Central memory CD4-positive, alpha-beta T cell (primary cell): ENCODE data around the gene DYSF.

ENCODE experiments used
- DNase-seq: peaks from one replicate; pipeline ENCODE4 v3.0.0; 2022

Gene DYSF

GRCh38 chr2:71457123-71457915 is 4.0 kb downstream of the DYSF start:
- no peak for DNase-seq

- no peak for DNase-seq
These were observed 4.6 kb downstream of the DYSF start for GRCh38 chr2:71457923-71458322.

DNA sequence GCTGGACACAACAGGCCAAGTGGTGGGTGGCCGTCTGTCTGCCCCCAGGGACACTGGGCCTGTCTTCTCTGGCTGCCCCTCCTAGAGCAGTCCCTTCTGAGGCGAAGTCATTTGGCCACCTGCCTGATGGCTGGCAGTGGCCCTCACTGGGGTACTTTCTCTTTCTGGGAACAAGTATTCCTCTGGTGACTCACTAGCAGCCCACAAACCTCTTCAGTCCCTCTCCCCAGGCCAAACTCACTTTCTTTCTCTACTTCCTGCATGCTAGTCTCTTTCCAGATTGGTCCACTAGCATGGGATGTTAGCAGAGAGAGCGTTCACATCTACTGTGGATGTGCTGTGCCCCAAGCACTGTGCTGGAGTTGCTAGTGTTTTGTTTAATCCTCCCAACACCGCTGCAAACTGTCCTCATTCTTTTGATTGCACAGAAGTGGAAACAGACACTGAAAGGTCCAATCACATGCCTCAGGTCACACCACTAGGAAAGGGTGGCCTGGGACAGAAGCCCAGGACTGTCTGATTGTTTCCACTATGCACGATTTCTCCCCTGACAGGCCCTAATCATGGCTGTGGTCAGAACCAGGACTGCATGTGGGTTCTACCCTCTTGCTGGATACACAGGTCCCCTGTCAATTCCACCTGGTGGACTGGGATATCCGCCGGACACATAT is 5.2 kb downstream of the DYSF start:
- no peak for DNase-seq

GRCh38 chr2:71459084-71459431 is 5.7 kb downstream of the DYSF start:
- DNase-seq = no peak

DNA sequence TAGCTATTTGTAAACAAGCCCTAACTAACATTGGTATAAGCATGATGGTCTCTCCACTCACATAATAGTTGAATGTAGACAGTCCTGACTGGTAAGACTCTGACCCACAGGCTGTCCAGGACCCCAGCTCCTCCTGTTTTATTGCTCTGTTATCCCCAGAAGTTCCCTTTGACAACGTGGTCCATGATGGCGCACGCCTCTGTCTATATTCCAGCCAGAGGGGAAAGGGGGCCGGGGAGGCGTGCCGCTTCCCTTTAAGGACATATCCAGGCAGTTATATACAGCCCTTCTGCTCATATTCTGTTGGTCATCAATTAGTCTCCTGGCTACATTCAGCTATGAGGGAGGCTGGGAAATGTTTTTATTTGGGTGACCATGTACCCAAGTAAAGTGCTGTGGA is 6.7 kb downstream of the DYSF start:
- DNase-seq = no peak

DNA sequence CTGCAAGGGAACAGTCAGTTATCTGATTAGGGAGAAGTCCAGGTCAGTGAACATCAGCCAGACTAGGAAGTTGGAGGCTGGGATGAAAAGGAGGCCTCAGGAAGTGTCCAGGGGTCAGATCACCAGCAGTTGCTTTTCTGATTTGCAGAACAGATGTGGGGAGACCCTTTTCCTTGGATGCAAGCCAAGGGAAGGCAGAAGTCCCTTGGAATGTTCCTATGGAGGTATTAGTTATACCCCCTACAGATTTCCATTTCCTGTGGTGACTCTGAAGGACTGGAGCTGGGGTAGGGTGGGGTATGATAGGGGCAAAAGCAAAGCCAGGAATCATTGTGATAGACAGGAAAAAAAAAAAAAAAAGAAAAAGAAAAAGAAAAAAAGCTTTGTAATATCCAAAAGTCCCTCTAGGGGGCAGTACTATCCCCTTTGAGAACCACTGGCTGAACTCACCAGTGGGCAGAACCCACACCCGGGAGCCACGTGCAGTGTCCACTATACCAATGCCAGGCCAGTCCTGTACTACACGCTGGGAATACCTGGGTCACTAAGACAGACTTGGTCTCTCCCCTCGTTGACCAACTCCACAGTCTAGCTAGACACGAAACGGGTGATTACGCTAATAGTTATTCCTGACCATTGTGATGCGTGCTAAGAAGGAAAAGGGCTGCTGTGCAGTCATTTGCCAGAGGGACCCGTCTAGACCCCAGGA is 7.4 kb downstream of the DYSF start:
- DNase-seq = no peak

GRCh38 chr2:71461304-71461671 is 7.9 kb downstream of the DYSF start:
- no peak for DNase-seq

- DNase-seq = no peak
These were observed 8.8 kb downstream of the DYSF start for GRCh38 chr2:71462056-71462605.

- DNase-seq = no peak
These were observed 9.4 kb downstream of the DYSF start for GRCh38 chr2:71462641-71463341.

- no peak for DNase-seq
These were observed 9.9 kb downstream of the DYSF start for GRCh38 chr2:71463342-71463654.

- DNase-seq = no peak
These were observed 11.0 kb downstream of the DYSF start for GRCh38 chr2:71464389-71464788.

GRCh38 chr2:71465356-71465755 is 12.0 kb downstream of the DYSF start:
- DNase-seq = no peak

DNA sequence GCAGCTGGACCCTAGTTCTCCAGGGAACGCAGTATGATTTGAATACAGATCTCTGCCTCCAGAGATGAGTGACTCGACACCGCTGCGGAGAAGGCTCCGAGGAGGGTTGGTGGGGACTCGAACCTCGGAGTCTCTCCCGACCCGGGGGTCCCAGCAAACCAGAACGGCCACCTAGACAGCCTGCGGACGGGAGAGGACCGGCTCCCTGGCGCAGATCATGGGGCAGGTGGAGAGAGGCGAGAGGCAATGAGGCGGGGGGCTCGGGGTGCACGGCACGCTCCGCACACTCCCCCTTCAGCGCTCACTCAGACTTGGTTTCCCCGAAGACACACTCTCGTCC is 12.6 kb downstream of the DYSF start:
- DNase-seq = no peak

- no peak for DNase-seq
These were observed 13.2 kb downstream of the DYSF start for GRCh38 chr2:71466301-71467179.

DNA sequence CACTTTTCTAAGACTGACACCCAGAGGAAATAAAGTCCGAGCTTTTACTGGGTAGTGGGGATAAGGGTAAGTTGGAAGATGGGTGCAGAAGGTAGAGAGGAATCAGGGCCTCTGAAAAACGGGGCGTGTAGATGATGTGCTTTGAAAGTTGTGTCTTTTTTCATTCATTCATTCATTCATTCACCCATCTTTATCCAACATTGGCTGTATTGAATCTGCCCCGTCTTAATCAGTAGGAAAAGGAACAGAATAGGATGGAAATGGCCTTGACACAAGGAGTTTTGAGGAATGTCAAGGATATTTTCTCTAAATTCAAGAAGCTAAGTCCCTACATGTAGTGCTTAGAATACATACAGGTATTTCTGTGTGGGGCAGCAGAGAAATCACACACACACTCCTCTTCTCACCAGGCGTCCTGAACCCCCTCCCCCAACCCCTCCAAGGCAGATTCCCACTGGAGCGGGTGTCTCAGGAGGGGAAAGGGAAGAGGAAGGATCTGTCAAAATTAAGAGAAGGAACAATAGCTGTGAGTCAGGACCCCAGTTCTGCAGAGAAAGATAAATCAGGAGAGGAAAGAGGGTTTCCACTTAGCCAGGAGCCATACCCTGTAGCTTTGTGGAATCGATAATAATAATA is 13.9 kb downstream of the DYSF start:
- DNase-seq = no peak

GRCh38 chr2:71468279-71469015 is 15.1 kb downstream of the DYSF start:
- no peak for DNase-seq

DNA sequence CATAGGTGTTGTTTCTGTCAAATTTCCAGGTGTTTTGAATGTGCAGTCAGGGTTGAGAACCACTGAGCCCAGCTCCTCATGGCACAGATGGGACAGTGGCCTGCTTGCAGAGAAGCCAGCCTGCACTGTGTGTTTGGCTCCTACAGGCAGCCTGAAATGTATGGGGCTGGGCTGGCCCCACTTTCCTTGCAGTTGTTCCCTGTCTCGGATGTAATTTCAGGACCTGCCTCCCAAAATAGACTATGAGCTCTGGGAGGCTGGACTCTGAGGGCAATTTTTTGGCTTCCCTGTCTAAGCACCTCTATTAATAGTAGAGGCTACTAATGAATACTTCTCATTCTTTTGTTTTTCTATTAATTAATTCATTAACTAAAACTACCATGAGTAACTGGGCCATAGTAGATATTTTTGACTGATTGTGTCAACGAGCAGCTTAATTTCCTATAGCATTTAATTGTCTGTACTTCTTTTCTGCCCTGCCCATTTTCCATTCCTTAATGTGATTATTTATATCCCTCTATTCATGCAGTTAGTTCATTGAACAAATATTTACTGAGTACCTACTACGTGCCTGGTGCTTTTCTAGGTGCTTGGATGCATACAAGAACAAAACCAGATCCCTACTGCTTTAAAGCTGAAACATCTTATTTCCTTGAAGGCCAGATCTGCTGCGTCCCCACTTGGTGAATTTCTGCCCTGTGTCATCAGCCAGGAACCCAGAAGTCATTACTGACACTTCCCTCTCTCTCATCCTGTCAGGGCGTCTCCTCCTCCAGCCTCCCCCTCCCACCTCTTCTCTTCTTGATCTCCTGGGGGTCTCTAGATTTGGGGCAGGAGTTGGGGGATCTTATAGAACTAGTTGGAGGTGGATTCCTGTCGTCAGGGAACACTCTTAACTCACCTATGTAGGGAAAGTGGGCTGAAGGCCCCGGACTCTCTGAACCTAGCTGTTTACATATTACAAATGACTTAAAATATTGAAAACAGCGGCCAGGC is 16.3 kb downstream of the DYSF start:
- no peak for DNase-seq

DNA sequence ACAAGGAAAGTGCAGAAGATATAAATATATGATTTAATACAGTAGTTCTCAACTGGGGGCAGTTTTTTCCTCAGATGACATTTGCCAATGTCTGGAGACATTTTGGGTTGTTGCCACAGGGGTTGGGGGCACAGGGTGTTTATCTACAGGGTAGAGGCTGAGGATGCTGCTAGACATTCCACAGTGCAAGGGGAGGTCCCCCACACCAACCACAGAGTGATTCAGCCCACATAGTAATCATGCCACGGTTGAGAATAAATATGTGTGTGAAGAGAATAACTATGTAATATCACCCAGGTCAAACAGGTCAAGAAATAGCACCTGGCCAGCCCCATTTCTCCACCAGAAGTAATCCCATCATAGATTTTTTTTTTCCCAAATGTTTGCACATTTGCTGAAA is 17.9 kb downstream of the DYSF start:
- no peak for DNase-seq

DNA sequence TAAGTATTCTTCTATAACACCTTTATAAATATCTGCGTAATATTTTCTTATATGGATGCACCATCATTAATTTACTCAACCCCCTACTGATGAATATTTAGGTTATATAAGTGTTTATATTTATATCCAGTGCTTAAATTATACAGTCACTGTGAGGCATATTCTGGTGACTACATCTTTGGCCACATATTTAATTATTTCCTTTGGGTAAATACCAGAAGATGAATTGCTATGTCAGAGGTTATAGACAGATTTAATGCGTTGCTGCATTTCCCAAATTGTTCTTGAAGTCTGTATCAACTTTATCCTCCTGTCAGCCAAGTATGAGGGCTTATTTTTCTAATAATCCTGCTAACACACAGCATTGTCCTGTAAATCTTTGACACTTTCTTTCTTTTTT is 18.7 kb downstream of the DYSF start:
- no peak for DNase-seq
